ENCODE results near the gene DUSP21. TPM values are rescaled to one million over a fixed set of nuclear protein-coding genes. Genes with fewer than 3 reads are reported as not detected.

Gene DUSP21
- total RNA-seq, 4 donors from 2014 or later = not detected

- no peak overlapping the region for H3K4me3 ChIP-seq
- ATAC-seq (no peak), DNase-seq (no peak)
- H3K36me3 ChIP-seq = no peaks in the 10 kb centered on the region
- TF ChIP-seq CTCF (IDR thresholded peaks at IDR 0.05 in 4 of 5, conservative IDR thresholded peaks at IDR 0.05 in 1 of 5) = no peak
- H3K27ac ChIP-seq = no peak overlapping the region
- H3K4me1 ChIP-seq = peaks cover 0 to 39% of the 10 kb centered on the region in 2 donors
- in situ Hi-C loops (cut with MboI; ENCODE audit: low sequenced_read_pairs in 4 of 4) (loop anchor here in 1 of 4 donors (25.0 kb wide), 1 partner anchor 171 kb away; no protein-coding TSS in a partner anchor), intact Hi-C loops (cut with DNase I; ENCODE audit: low total_unique reads) (no loop called here)
- H3K9me3 ChIP-seq = no peaks in the 10 kb centered on the region
- H3K27me3 ChIP-seq = no peaks in the 10 kb centered on the region
Measured at GRCh38 chrX:44891642-44892041, 47.8 kb downstream of the DUSP21 start.

Other genes with a start within 250 kb of the DUSP21 start
- 10 to 100 TPM; 14.3 to 29.2 (median 20.1) TPM for gene KDM6A, start 29.2 kb downstream of the DUSP21 start, total RNA-seq

All from gastrocnemius medialis (tissue), 4 donors.